HG03457 (cell line): ENCODE results near the gene UBE2D2.
A peak's percentile ranks its signal among the peaks of the same experiment; 100 is the strongest.

Source experiments
- ATAC-seq: cut with Tn5 transposase; IDR thresholded peaks from one replicate; pipeline ENCODE4 v1.9.1; 2021; ENCODE audit warnings: moderate number of reproducible peaks; ENCODE audit not compliant: unreplicated experiment

UBE2D2 gene

GRCh38 chr5:139646912-139647505 lies 85.9 kb downstream of the UBE2D2 start:
- no peak for ATAC-seq

GRCh38 chr5:139647506-139648204 lies 86.5 kb downstream of the UBE2D2 start:
- no peak for ATAC-seq

- ATAC-seq = no peak
Observed at GRCh38 chr5:139648205-139649081, 87.3 kb downstream of the UBE2D2 start, which contains the start of gene CXXC5. TSS of gene CXXC5 (plus strand) at chr5:139648349. CDS start at chr5:139680524, 32,175 bp downstream.

- ATAC-seq = no peak
Observed at GRCh38 chr5:139649082-139649991, 88.2 kb downstream of the UBE2D2 start.

GRCh38 chr5:139650031-139650688 lies 89.0 kb downstream of the UBE2D2 start:
- no peak for ATAC-seq

- ATAC-seq = no peak
Observed at GRCh38 chr5:139650689-139651042, 89.5 kb downstream of the UBE2D2 start.

GRCh38 chr5:139651043-139651834 lies 90.1 kb downstream of the UBE2D2 start:
- no peak for ATAC-seq

GRCh38 chr5:139651853-139652787 lies 91.0 kb downstream of the UBE2D2 start:
- peak; percentile 39 for ATAC-seq

- ATAC-seq = peak; percentile 26
Observed at GRCh38 chr5:139652788-139653241, 91.7 kb downstream of the UBE2D2 start.

- ATAC-seq = no peak
Observed at GRCh38 chr5:139653616-139654015, 92.5 kb downstream of the UBE2D2 start.

- ATAC-seq = no peak
Observed at GRCh38 chr5:139654464-139654863, 93.3 kb downstream of the UBE2D2 start.

- no peak for ATAC-seq
Observed at GRCh38 chr5:139654871-139655491, 93.8 kb downstream of the UBE2D2 start.

GRCh38 chr5:139655727-139656271 lies 94.7 kb downstream of the UBE2D2 start:
- no peak for ATAC-seq

GRCh38 chr5:139657363-139658321 lies 96.5 kb downstream of the UBE2D2 start:
- no peak for ATAC-seq

GRCh38 chr5:139658501-139658927 lies 97.4 kb downstream of the UBE2D2 start:
- ATAC-seq = no peak
